ENCODE results near the gene HSD17B12.

DNA sequence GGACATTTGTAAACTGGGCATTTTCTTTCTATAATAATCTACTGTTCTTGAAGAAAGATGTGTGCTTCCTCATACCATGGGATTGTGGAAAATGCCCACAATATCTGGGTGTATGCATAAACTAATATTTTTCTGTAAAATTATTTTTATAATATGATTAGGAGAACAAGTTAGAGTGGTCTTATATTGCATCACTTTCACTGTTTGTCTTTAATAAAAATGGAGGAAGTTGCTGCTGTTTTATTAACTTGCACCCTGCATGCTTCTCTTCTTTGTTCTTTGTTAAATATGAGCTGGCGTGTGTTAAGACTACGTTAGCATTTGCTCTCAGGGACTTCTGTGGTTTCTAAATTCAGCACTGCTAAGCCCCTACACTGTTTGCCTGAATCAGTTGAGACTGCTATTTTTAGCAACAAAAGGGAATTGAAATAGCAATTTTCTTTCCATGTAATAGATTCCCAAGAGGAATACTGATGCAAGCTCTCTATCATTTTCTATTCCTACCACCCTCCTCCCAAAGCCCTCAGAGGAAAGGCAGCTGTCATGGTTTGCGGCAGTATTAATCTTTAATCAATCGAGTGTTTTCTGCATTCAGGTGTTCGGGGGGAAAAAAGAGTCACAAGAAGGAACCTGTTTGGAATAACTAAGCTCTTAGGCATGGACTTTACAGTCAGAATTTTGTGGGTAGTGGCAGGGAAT lies 56.1 kb downstream of the HSD17B12 start:
- TF ChIP-seq EZH2 (IDR thresholded peaks at IDR 0.05; ENCODE audit: borderline replicate concordance, low read depth, low read length, poor library complexity, severe bottlenecking) (no peak), CTCF (conservative IDR thresholded peaks at IDR 0.05; ENCODE audit: low read depth, low read length) (no peak)
